Measurements from ENCODE around the gene TOP3A.

DNA sequence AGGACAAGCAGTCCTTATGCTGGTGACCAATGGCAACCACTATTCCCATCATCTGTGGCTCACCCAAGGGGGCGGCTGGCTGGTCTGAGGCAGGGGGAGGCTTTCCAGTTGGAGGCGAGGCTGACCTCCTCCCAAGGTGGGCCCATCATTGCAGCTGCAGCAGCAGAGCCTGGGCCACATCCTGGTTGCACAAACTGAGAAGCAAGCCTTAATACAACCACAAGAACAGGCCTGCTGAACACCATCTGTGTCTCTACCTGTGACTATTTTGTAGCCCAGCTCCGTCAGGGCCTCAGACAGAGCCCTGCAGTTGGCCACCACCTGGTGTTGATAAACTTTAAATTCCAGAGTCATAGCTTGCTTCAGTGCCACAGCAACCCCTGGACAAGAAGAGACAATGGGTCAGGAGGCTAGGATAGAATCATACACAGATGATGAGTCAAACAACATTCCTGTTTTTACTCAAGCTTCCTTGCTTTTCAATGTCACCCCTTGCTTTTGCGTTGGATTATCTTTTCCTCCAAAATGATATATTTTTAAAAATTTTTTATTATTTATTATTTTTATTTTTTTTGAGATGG is 18.2 kb upstream of the TOP3A start:
- TF ChIP-seq CTCF (IDR thresholded peaks at IDR 0.05) (no peak), POLR2A (IDR thresholded peaks at IDR 0.05) (no peak), POLR2AphosphoS5 (IDR thresholded peaks at IDR 0.05) (no peak)
